Ovary (tissue), 9 donors: ENCODE results near the gene MCU. TPM values are rescaled to one million over a fixed set of nuclear protein-coding genes. Genes with fewer than 3 reads are reported as not detected.
"Not testable (repeated sequence)": the region's sequence is repeated elsewhere in the genome, so short reads cannot be mapped to it uniquely, and the experiment has no call there.

Source experiments
- DNase-seq, 5 donors: peaks; one replicate each; pipeline ENCODE4 v3.0.0-alpha.2; 2019 to 2020
- H3K27ac ChIP-seq, 2 donors: fragments of 200-600 bp; one replicate each; pipeline versions ENCODE4 v1.5.1 to v1.8.0; 2019 to 2022
- H3K27me3 ChIP-seq: fragments of 200-600 bp; one replicate; pipeline ENCODE4 v1.8.0; 2022
- H3K36me3 ChIP-seq: fragments of 200-600 bp; sonication (generic); one replicate; pipeline ENCODE4 v1.5.1; 2019
- H3K4me1 ChIP-seq: one replicate; pipeline ENCODE4 v1.8.1; 2013; ENCODE audit warnings: mild to moderate bottlenecking, moderate library complexity; ENCODE audit not compliant: insufficient read depth
- H3K4me3 ChIP-seq: fragments of 200-600 bp; sonication (generic); one replicate; pipeline ENCODE4 v1.5.1; 2017
- H3K9me3 ChIP-seq, 2 donors: fragments of 200-600 bp in 1 of 2; sonication (generic) in 1 of 2; one replicate each; pipeline versions ENCODE4 v1.5.1 to v1.8.1; 2013 to 2019; ENCODE audit warnings: mild to moderate bottlenecking in 1 of 2, moderate library complexity in 1 of 2
- CTCF ChIP-seq, 3 donors: fragments of 450-650 bp in 2 of 3; fragments of 200-600 bp in 1 of 3; IDR thresholded peaks; one replicate each; pipeline versions ENCODE4 v1.5.1 to v1.8.0; 2016 to 2022; ENCODE audit warnings: antibody characterized with exemption in 3 of 3, mild to moderate bottlenecking in 1 of 3
- EP300 ChIP-seq: sonication (generic); formaldehyde crosslinking; IDR thresholded peaks from one replicate; pipeline ENCODE4 v1.6.1; 2017; ENCODE audit warnings: antibody characterized with exemption
- POLR2A ChIP-seq: fragments of 450-650 bp; IDR thresholded peaks from one replicate; pipeline ENCODE4 v1.6.1; 2017; ENCODE audit warnings: antibody characterized with exemption, mild to moderate bottlenecking, moderate library complexity
- WGBS, 3 donors: extraction: QIAGEN DNeasy Blood & Tissue Kit in 1 of 3; methylation state at CpG; one replicate each; pipeline versions ENCODE4 v1.1.5 to v1.1.7; 2013 to 2017; 5-methylcytosine and 5-hydroxymethylcytosine counted together
- intact Hi-C, 4 donors: fragments of 100-400 bp; cut with DNase I; formaldehyde crosslinking; loops; one replicate each; pipeline versions ENCODE4 v1.11.0 to v1.15.1; 2022 to 2023
- polyA plus RNA-seq, 2 donors: library from polyadenylated mRNA; stranded (reverse); fragments of 200-250 nt in 1 of 2; fragments of 350-450 nt in 1 of 2; fragmentation: Illumina TruSeq in 1 of 2; extraction: RNeasy Lipid Tissue Mini Kit (QIAGEN cat#74804) in 1 of 2; gene quantifications; one replicate each; pipeline ENCODE4 v1.2.3, GENCODE V29; 2013 to 2014
- total RNA-seq, 7 donors: library from RNA; depleted of rRNA in 2 of 7; stranded (reverse); fragments of >200 nt in 2 of 7; fragmentation: NEBNext Ultra II Directional in 3 of 7; extraction: Animal tissue kit (Norgen Biotek cat#: 25700) in 3 of 7; gene quantifications; one replicate each; pipeline versions ENCODE4 v1.1.0 to v1.2.4, GENCODE V29; 2016 to 2023
- donor health status: DM: no; HTN: no; CAD: no; lungs with moderate emphysema.
- donor health status: DM: no; HTN: no; CAD: no.
- donor health status: Bipolar disorder and iron deficiency.
- donor health status: DM: yes; HTN: yes; CAD: no.
- donor health status: DM: no; HTN: no; CAD: no.
- donor health status: DM: yes; HTN: yes; CAD: no.

The MCU gene
- total and polyA plus RNA-seq, 9 donors: 10.3 to 27.1 (median 12.8) TPM

- intact Hi-C loops: no loop called here
- 93 to 96% (median 95%) methylated on average over 10 of the region's 10 CpGs for WGBS, 3 donors
Observed at GRCh38 chr10:72898616-72899015, 206.7 kb downstream of the MCU start.

GRCh38 chr10:72899545-72899944 is 207.6 kb downstream of the MCU start:
- no peak for TF ChIP-seq POLR2A
- no peak for TF ChIP-seq CTCF (IDR thresholded peaks at IDR 0.05)
- TF ChIP-seq EP300: no peak
- Histone ChIP-seq H3K27ac (no peak overlapping the region), H3K9me3 (no peaks in the 10 kb centered on the region), H3K4me3 (no peak overlapping the region), H3K36me3 (no peaks in the 10 kb centered on the region), H3K27me3 (no peaks in the 10 kb centered on the region), H3K4me1 (no peaks in the 10 kb centered on the region)
- 90 to 100% (median 93%) methylated on average over 1 of the region's 1 CpG for WGBS, 3 donors
- intact Hi-C loops: no loop called here
- DNase-seq: no peak

More at GRCh38 chr10:72898616-72899015, 206.7 kb downstream of the MCU start:
- no peak overlapping the region for H3K27ac ChIP-seq
- TF ChIP-seq POLR2A (no peak), CTCF (IDR thresholded peaks at IDR 0.05) (no peak), EP300 (no peak)
- H3K9me3 ChIP-seq: no peaks in the 10 kb centered on the region
- no peak overlapping the region for H3K4me3 ChIP-seq
- no peaks in the 10 kb centered on the region for H3K36me3 ChIP-seq
- no peaks in the 10 kb centered on the region for H3K27me3 ChIP-seq
- DNase-seq: no peak
- peaks cover under 1% of the 10 kb centered on the region for H3K4me1 ChIP-seq

GRCh38 chr10:72903941-72904446 is 212.1 kb downstream of the MCU start:
- H3K4me3 ChIP-seq, DNase-seq, H3K36me3 ChIP-seq, H3K27ac ChIP-seq, H3K4me1 ChIP-seq, H3K9me3 ChIP-seq, intact Hi-C loops, H3K27me3 ChIP-seq: not testable (repeated sequence)
- WGBS, 3 donors: 94 to 96% (median 96%) methylated on average over 15 of the region's 15 CpGs

- Histone ChIP-seq H3K36me3 (no peaks in the 10 kb centered on the region), H3K27ac (no peak overlapping the region), H3K4me3 (no peak overlapping the region), H3K9me3 (no peaks in the 10 kb centered on the region), H3K27me3 (no peaks in the 10 kb centered on the region), H3K4me1 (no peaks in the 10 kb centered on the region)
- TF ChIP-seq CTCF (IDR thresholded peaks at IDR 0.05): no peak
- TF ChIP-seq EP300: no peak
- no peak for TF ChIP-seq POLR2A
- intact Hi-C loops: no loop called here
- no peak for DNase-seq
- 84 to 87% (median 86%) methylated on average over 3 of the region's 3 CpGs for WGBS, 3 donors
Observed at GRCh38 chr10:72904806-72905205, 212.9 kb downstream of the MCU start.

- Histone ChIP-seq H3K9me3 (no peaks in the 10 kb centered on the region), H3K27ac (no peak overlapping the region)
- DNase-seq: no peak
Observed at GRCh38 chr10:72906446-72906845, 214.5 kb downstream of the MCU start.

More at GRCh38 chr10:72906446-72906845, 214.5 kb downstream of the MCU start:
- Histone ChIP-seq H3K27me3 (no peaks in the 10 kb centered on the region), H3K36me3 (no peaks in the 10 kb centered on the region), H3K4me1 (no peaks in the 10 kb centered on the region), H3K4me3 (no peak overlapping the region)
- 89 to 90% (median 90%) methylated on average over 6 of the region's 6 CpGs for WGBS, 3 donors
- TF ChIP-seq EP300: no peak
- TF ChIP-seq POLR2A: no peak
- TF ChIP-seq CTCF (IDR thresholded peaks at IDR 0.05): no peak
- intact Hi-C loops: no loop called here
